Measurements from ENCODE around the gene FBXL17.

The FBXL17 gene

GRCh38 chr5:108206707-108207106 is 175.2 kb downstream of the FBXL17 start:
- H3K9ac ChIP-seq (ENCODE audit: low read length): no peak overlapping the region

GRCh38 chr5:108201721-108202120 is 180.2 kb downstream of the FBXL17 start:
- Histone ChIP-seq H3K36me3 (ENCODE audit: control insufficient read depth, insufficient read depth, low read length) (no peaks in the 10 kb centered on the region), H3K9ac (ENCODE audit: low read length) (no peak overlapping the region), H3K4me3 (ENCODE audit: low read depth, low read length) (no peak overlapping the region), H3K4me1 (ENCODE audit: control insufficient read depth, insufficient read depth, low read length) (no peaks in the 10 kb centered on the region), H3K9me3 (ENCODE audit: control insufficient read depth, insufficient read depth, low read depth, low read length) (no peaks in the 10 kb centered on the region), H3K27ac (ENCODE audit: low read depth, low read length) (no peak overlapping the region), H3K27me3 (ENCODE audit: control insufficient read depth, insufficient read depth, low read length) (no peaks in the 10 kb centered on the region)

More at GRCh38 chr5:108206707-108207106, 175.2 kb downstream of the FBXL17 start:
- Histone ChIP-seq H3K27ac (ENCODE audit: low read depth, low read length) (no peak overlapping the region), H3K9me3 (ENCODE audit: control insufficient read depth, insufficient read depth, low read depth, low read length) (no peaks in the 10 kb centered on the region), H3K4me3 (ENCODE audit: low read depth, low read length) (no peak overlapping the region), H3K36me3 (ENCODE audit: control insufficient read depth, insufficient read depth, low read length) (no peaks in the 10 kb centered on the region), H3K4me1 (ENCODE audit: control insufficient read depth, insufficient read depth, low read length) (no peaks in the 10 kb centered on the region), H3K27me3 (ENCODE audit: control insufficient read depth, insufficient read depth, low read length) (no peaks in the 10 kb centered on the region)

- no peaks in the 10 kb centered on the region for H3K4me1 ChIP-seq (ENCODE audit: control insufficient read depth, insufficient read depth, low read length)
- H3K9ac ChIP-seq (ENCODE audit: low read length): no peak overlapping the region
- no peaks in the 10 kb centered on the region for H3K9me3 ChIP-seq (ENCODE audit: control insufficient read depth, insufficient read depth, low read depth, low read length)
- H3K4me3 ChIP-seq (ENCODE audit: low read depth, low read length): no peak overlapping the region
- H3K36me3 ChIP-seq (ENCODE audit: control insufficient read depth, insufficient read depth, low read length): no peaks in the 10 kb centered on the region
- no peaks in the 10 kb centered on the region for H3K27me3 ChIP-seq (ENCODE audit: control insufficient read depth, insufficient read depth, low read length)
- H3K27ac ChIP-seq (ENCODE audit: low read depth, low read length): no peak overlapping the region
Measured at GRCh38 chr5:108196276-108196675, 185.6 kb downstream of the FBXL17 start.

GRCh38 chr5:108193021-108193795 is 188.7 kb downstream of the FBXL17 start:
- Histone ChIP-seq H3K9me3 (ENCODE audit: control insufficient read depth, insufficient read depth, low read depth, low read length) (no peaks in the 10 kb centered on the region), H3K27me3 (ENCODE audit: control insufficient read depth, insufficient read depth, low read length) (no peaks in the 10 kb centered on the region), H3K9ac (ENCODE audit: low read length) (no peak overlapping the region), H3K4me3 (ENCODE audit: low read depth, low read length) (no peak overlapping the region), H3K36me3 (ENCODE audit: control insufficient read depth, insufficient read depth, low read length) (no peaks in the 10 kb centered on the region), H3K4me1 (ENCODE audit: control insufficient read depth, insufficient read depth, low read length) (no peaks in the 10 kb centered on the region), H3K27ac (ENCODE audit: low read depth, low read length) (no peak overlapping the region)

GRCh38 chr5:108184940-108185339 is 197.0 kb downstream of the FBXL17 start:
- H3K27me3 ChIP-seq (ENCODE audit: control insufficient read depth, insufficient read depth, low read length): no peaks in the 10 kb centered on the region
- peaks cover 4% of the 10 kb centered on the region; the same call in 1 of the 2 replicates for H3K4me1 ChIP-seq (ENCODE audit: control insufficient read depth, insufficient read depth, low read length)
- no peak overlapping the region for H3K27ac ChIP-seq (ENCODE audit: low read depth, low read length)
- no peaks in the 10 kb centered on the region for H3K36me3 ChIP-seq (ENCODE audit: control insufficient read depth, insufficient read depth, low read length)
- no peak overlapping the region for H3K4me3 ChIP-seq (ENCODE audit: low read depth, low read length)
- H3K9me3 ChIP-seq (ENCODE audit: control insufficient read depth, insufficient read depth, low read depth, low read length): no peaks in the 10 kb centered on the region
- no peak overlapping the region for H3K9ac ChIP-seq (ENCODE audit: low read length)

- Histone ChIP-seq H3K9me3 (ENCODE audit: control insufficient read depth, insufficient read depth, low read depth, low read length) (no peaks in the 10 kb centered on the region), H3K4me3 (ENCODE audit: low read depth, low read length) (no peak overlapping the region), H3K4me1 (ENCODE audit: control insufficient read depth, insufficient read depth, low read length) (peaks cover 4% of the 10 kb centered on the region; the same call in 1 of the 2 replicates), H3K27me3 (ENCODE audit: control insufficient read depth, insufficient read depth, low read length) (no peaks in the 10 kb centered on the region), H3K36me3 (ENCODE audit: control insufficient read depth, insufficient read depth, low read length) (no peaks in the 10 kb centered on the region), H3K9ac (ENCODE audit: low read length) (no peak overlapping the region), H3K27ac (ENCODE audit: low read depth, low read length) (no peak overlapping the region)
Measured at GRCh38 chr5:108181975-108182374, 199.9 kb downstream of the FBXL17 start.

- H3K27ac ChIP-seq (ENCODE audit: low read depth, low read length): no peak overlapping the region
- no peaks in the 10 kb centered on the region for H3K27me3 ChIP-seq (ENCODE audit: control insufficient read depth, insufficient read depth, low read length)
- no peak overlapping the region for H3K4me3 ChIP-seq (ENCODE audit: low read depth, low read length)
- H3K9ac ChIP-seq (ENCODE audit: low read length): no peak overlapping the region
- no peaks in the 10 kb centered on the region for H3K36me3 ChIP-seq (ENCODE audit: control insufficient read depth, insufficient read depth, low read length)
- H3K4me1 ChIP-seq (ENCODE audit: control insufficient read depth, insufficient read depth, low read length): no peaks in the 10 kb centered on the region
- peaks cover 6% of the 10 kb centered on the region; the same call in 1 of the 2 replicates for H3K9me3 ChIP-seq (ENCODE audit: control insufficient read depth, insufficient read depth, low read depth, low read length)
Measured at GRCh38 chr5:108174286-108174685, 207.6 kb downstream of the FBXL17 start.

GRCh38 chr5:108171759-108172158 is 210.1 kb downstream of the FBXL17 start:
- no peaks in the 10 kb centered on the region for H3K4me1 ChIP-seq (ENCODE audit: control insufficient read depth, insufficient read depth, low read length)
- H3K9ac ChIP-seq (ENCODE audit: low read length): no peak overlapping the region
- no peak overlapping the region for H3K4me3 ChIP-seq (ENCODE audit: low read depth, low read length)
- H3K36me3 ChIP-seq (ENCODE audit: control insufficient read depth, insufficient read depth, low read length): no peaks in the 10 kb centered on the region
- H3K9me3 ChIP-seq (ENCODE audit: control insufficient read depth, insufficient read depth, low read depth, low read length): peaks cover 6% of the 10 kb centered on the region; the same call in 1 of the 2 replicates
- no peaks in the 10 kb centered on the region for H3K27me3 ChIP-seq (ENCODE audit: control insufficient read depth, insufficient read depth, low read length)
- no peak overlapping the region for H3K27ac ChIP-seq (ENCODE audit: low read depth, low read length)

GRCh38 chr5:108168915-108169314 is 213.0 kb downstream of the FBXL17 start:
- H3K36me3 ChIP-seq (ENCODE audit: control insufficient read depth, insufficient read depth, low read length): no peaks in the 10 kb centered on the region
- no peak overlapping the region for H3K4me3 ChIP-seq (ENCODE audit: low read depth, low read length)
- peaks cover 6% of the 10 kb centered on the region; the same call in 1 of the 2 replicates for H3K9me3 ChIP-seq (ENCODE audit: control insufficient read depth, insufficient read depth, low read depth, low read length)
- no peaks in the 10 kb centered on the region for H3K27me3 ChIP-seq (ENCODE audit: control insufficient read depth, insufficient read depth, low read length)
- no peak overlapping the region for H3K9ac ChIP-seq (ENCODE audit: low read length)
- no peaks in the 10 kb centered on the region for H3K4me1 ChIP-seq (ENCODE audit: control insufficient read depth, insufficient read depth, low read length)
- H3K27ac ChIP-seq (ENCODE audit: low read depth, low read length): no peak overlapping the region

GRCh38 chr5:108167174-108167573 is 214.7 kb downstream of the FBXL17 start:
- Histone ChIP-seq H3K4me3 (ENCODE audit: low read depth, low read length) (no peak overlapping the region), H3K36me3 (ENCODE audit: control insufficient read depth, insufficient read depth, low read length) (no peaks in the 10 kb centered on the region), H3K9me3 (ENCODE audit: control insufficient read depth, insufficient read depth, low read depth, low read length) (0 out of 2 replicates have a peak, but pooled peaks cover 3% of the 10 kb centered on the region)

GRCh38 chr5:108164574-108164973 is 217.3 kb downstream of the FBXL17 start:
- Histone ChIP-seq H3K4me3 (ENCODE audit: low read depth, low read length) (no peak overlapping the region), H3K9me3 (ENCODE audit: control insufficient read depth, insufficient read depth, low read depth, low read length) (no peaks in the 10 kb centered on the region), H3K36me3 (ENCODE audit: control insufficient read depth, insufficient read depth, low read length) (no peaks in the 10 kb centered on the region), H3K27ac (ENCODE audit: low read depth, low read length) (no peak overlapping the region), H3K9ac (ENCODE audit: low read length) (no peak overlapping the region), H3K4me1 (ENCODE audit: control insufficient read depth, insufficient read depth, low read length) (no peaks in the 10 kb centered on the region), H3K27me3 (ENCODE audit: control insufficient read depth, insufficient read depth, low read length) (no peaks in the 10 kb centered on the region)

More at GRCh38 chr5:108167174-108167573, 214.7 kb downstream of the FBXL17 start:
- no peak overlapping the region for H3K9ac ChIP-seq (ENCODE audit: low read length)
- H3K27ac ChIP-seq (ENCODE audit: low read depth, low read length): no peak overlapping the region
- H3K4me1 ChIP-seq (ENCODE audit: control insufficient read depth, insufficient read depth, low read length): no peaks in the 10 kb centered on the region
- no peaks in the 10 kb centered on the region for H3K27me3 ChIP-seq (ENCODE audit: control insufficient read depth, insufficient read depth, low read length)
